MCF 10A (cell line): Measurements from ENCODE around the gene HPCA. TPM values are rescaled to one million over a fixed set of nuclear protein-coding genes. Genes with fewer than 3 reads are reported as not detected.

Experiments used
- BruUV-seq: library from RNA; stranded (reverse); fragments of 400-500 nt; replicated peaks from 2 replicates; lab custom pipeline; 2021; lab: Mats Ljungman, UMichigan
- CTCF ChIA-PET: fragments of 300-600 bp; sonication (Branson Sonifier 250); formaldehyde crosslinking; extraction: SDS; loops from one replicate; lab custom pipeline; 2021; ENCODE audit warnings: antibody characterized with exemption, inconsistent platforms; lab: Yijun Ruan, JAX
- POLR2A ChIA-PET: fragments of 300-600, 350-650 bp; sonication (Branson Sonifier 250); formaldehyde crosslinking; extraction: SDS; loops from one replicate; lab custom pipeline; 2020; ENCODE audit warnings: antibody characterized with exemption, inconsistent platforms; lab: Yijun Ruan, JAX
- DNase-seq: peaks from one replicate; pipeline ENCODE4 v3.0.0-alpha.2; 2018; ENCODE audit not compliant: unreplicated experiment
- H3K27ac Mint-ChIP-seq: one replicate; pipeline ENCODE4 v1.8.0; 2022; ENCODE audit warnings: mild to moderate bottlenecking, low read depth, mixed read lengths; ENCODE audit not compliant: unreplicated experiment
- H3K27me3 Mint-ChIP-seq: one replicate; pipeline ENCODE4 v1.8.0; 2022; ENCODE audit warnings: mixed read lengths; ENCODE audit not compliant: insufficient read depth, unreplicated experiment
- H3K36me3 Mint-ChIP-seq: one replicate; pipeline ENCODE4 v1.8.0; 2022; ENCODE audit warnings: mild to moderate bottlenecking, moderate library complexity, mixed read lengths; ENCODE audit not compliant: insufficient read depth, unreplicated experiment
- H3K4me1 Mint-ChIP-seq: one replicate; pipeline ENCODE4 v1.8.0; 2022; ENCODE audit warnings: mixed read lengths; ENCODE audit not compliant: insufficient read depth, unreplicated experiment
- H3K4me3 Mint-ChIP-seq: one replicate; pipeline ENCODE4 v1.8.0; 2022; ENCODE audit warnings: mild to moderate bottlenecking, moderate library complexity, mixed read lengths; ENCODE audit not compliant: unreplicated experiment
- H3K9me3 Mint-ChIP-seq: one replicate; pipeline ENCODE4 v1.8.0; 2022; ENCODE audit warnings: mixed read lengths; ENCODE audit not compliant: unreplicated experiment
- intact Hi-C: fragments of 100-400 bp; cut with micrococcal nuclease; formaldehyde crosslinking; loops from 2 replicates; pipeline ENCODE4 v1.14.1; 2022
- total RNA-seq: library from RNA; stranded (reverse); gene quantifications from 2 replicates; pipeline ENCODE4 v1.2.3, GENCODE V29; 2022
- TF ChIP-seq, protein P1 (sequence below): fragments of 200-600 bp; IDR thresholded peaks from one replicate; pipeline ENCODE4 v1.8.0; 2022; ENCODE audit warnings: antibody characterized with exemption, mild to moderate bottlenecking; ENCODE audit not compliant: unreplicated experiment

The HPCA gene
- total RNA-seq, 1 experiment from 2014 or later = not detected

DNA sequence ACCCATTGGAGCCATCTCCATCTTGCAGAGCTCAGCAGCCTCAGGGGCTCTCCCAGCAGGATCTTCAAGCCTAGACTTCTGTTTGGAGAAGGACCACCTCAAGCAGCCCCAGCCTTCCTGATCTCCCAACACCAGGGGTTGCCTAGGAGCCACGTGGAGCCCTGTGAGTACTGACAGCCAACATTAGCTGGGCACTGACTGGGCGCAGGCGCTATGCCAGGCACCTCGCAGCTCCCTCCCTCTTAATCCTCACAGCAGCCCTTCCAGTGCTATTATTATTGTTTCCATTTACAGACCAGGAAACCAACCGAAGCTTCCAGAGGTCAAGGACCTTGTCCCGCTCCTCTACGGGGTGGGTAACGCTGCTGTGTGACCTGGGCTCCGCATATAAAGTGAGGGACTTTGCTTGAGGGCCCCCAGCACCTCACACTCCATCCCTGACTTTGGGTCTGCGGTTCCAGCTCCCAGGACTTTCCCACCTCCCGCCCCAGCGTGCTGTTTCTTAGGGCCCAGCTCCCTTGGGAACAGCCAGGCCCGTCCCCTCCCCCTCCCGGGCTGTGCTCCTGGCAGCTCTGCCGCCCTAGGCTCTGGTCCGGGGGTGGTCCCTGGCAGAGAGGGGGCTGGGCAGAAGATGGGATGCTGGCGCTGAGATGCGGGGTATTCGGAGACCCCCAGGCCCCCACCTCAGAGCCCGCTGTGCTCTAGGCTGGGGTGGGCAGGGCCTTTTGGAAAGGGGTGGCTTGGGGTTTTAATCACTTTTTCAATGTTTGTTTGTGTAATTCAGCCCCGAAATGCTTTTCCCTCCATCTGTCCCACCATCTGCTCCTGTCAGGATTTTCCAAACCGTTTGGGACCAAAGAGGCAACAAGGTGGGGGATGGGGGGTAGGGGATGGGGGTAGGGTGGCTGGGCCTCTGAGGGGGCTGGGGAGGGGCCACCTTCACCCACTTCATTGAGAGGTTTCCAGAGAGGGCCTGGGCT, 4.1 kb upstream of the HPCA start:
- CTCF ChIA-PET = interaction anchor here (1.7 kb wide), 1 partner anchor 10 kb away, joined by 3 read pairs; no protein-coding TSS in a partner anchor
- H3K27me3 Mint-ChIP-seq = peaks cover 43% of the 10 kb centered on the region
- H3K4me1 Mint-ChIP-seq = peaks cover 7% of the 10 kb centered on the region
- intact Hi-C loops = no loop called here
- POLR2A ChIA-PET = no interaction called here
- no peaks in the 10 kb centered on the region for H3K9me3 Mint-ChIP-seq
- H3K36me3 Mint-ChIP-seq = no peaks in the 10 kb centered on the region
- TF ChIP-seq, protein P1, sequence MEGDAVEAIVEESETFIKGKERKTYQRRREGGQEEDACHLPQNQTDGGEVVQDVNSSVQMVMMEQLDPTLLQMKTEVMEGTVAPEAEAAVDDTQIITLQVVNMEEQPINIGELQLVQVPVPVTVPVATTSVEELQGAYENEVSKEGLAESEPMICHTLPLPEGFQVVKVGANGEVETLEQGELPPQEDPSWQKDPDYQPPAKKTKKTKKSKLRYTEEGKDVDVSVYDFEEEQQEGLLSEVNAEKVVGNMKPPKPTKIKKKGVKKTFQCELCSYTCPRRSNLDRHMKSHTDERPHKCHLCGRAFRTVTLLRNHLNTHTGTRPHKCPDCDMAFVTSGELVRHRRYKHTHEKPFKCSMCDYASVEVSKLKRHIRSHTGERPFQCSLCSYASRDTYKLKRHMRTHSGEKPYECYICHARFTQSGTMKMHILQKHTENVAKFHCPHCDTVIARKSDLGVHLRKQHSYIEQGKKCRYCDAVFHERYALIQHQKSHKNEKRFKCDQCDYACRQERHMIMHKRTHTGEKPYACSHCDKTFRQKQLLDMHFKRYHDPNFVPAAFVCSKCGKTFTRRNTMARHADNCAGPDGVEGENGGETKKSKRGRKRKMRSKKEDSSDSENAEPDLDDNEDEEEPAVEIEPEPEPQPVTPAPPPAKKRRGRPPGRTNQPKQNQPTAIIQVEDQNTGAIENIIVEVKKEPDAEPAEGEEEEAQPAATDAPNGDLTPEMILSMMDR = no peak
- H3K27ac Mint-ChIP-seq = no peak overlapping the region
- no peak overlapping the region for H3K4me3 Mint-ChIP-seq
- no peak for DNase-seq
- BruUV-seq = no TSS peak

DNA sequence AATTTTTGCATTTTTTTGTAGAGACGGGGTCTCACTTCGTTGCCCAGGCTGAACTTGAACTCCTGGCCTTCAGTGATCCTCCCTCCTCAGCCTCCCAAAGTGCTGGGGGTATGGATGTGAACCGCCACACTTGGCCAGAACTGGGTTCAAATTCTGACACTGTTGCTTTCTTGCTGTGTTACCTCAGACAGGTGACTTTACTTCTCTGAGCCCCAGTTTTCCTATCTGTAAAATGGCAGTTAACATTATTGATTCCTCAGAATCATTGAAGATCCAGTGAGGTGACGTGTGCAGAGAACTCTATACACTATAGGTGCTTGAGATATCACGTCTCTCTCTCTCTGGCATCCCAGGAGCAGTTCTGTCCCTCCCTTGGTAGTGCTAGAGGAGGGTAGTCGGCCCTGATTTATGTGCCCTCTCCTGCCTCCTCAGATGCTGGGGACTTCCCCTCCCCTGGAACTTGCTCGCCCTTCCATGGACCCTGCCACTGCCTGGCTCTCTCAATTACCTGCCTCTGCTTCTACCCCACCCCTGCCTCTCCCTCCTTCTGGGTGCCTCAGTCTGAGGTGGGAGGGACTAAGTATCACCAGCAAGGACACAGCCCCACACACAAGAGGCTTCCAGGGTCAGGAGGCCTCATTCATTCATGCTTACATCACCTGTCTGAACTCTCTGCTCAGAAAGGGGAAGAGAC, 2.8 kb upstream of the HPCA start:
- intact Hi-C loops = no loop called here
- BruUV-seq = no TSS peak
- POLR2A ChIA-PET = no interaction called here
- no peak for DNase-seq
- H3K27me3 Mint-ChIP-seq = peaks cover 51% of the 10 kb centered on the region
- H3K27ac Mint-ChIP-seq = no peak overlapping the region
- H3K36me3 Mint-ChIP-seq = no peaks in the 10 kb centered on the region
- H3K9me3 Mint-ChIP-seq = no peaks in the 10 kb centered on the region
- H3K4me3 Mint-ChIP-seq = no peak overlapping the region
- H3K4me1 Mint-ChIP-seq = no peaks in the 10 kb centered on the region
- CTCF ChIA-PET = no interaction called here
- TF ChIP-seq, protein P1 = no peak

GRCh38 chr1:32884032-32884372, 2.3 kb upstream of the HPCA start:
- Mint-ChIP-seq H3K4me3 (no peak overlapping the region), H3K27ac (no peak overlapping the region), H3K27me3 (peaks cover 51% of the 10 kb centered on the region), H3K9me3 (no peaks in the 10 kb centered on the region), H3K36me3 (no peaks in the 10 kb centered on the region), H3K4me1 (no peaks in the 10 kb centered on the region)
- ChIA-PET POLR2A (no interaction called here), CTCF (no interaction called here)
- TF ChIP-seq, protein P1 = no peak
- intact Hi-C loops = no loop called here
- BruUV-seq = no TSS peak
- no peak for DNase-seq

DNA sequence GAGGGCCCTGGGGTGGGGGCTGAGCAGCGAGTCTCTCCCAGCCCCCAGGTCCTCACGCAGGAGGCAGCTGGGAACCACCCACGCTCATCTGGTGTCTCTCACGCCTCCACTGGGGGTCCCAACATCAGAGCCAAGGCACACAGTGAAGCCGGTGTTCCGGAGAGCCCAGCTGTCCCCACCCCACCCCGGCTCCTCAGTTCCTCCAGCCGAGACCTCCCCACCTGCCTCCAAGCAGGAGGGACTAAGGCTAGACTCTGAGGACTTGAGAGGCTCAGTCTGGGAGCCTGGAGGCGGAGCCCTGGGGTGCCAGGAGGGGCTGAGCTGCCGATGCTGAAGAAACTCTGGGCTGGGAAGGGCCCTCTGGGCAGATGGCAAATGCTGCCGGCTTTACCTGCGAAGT, 1.6 kb upstream of the HPCA start:
- ChIA-PET POLR2A (interaction anchor here (0.6 kb wide), 1 partner anchor 170 kb away, joined by 3 read pairs; no protein-coding TSS in a partner anchor), CTCF (interaction anchor here (0.9 to 1.7 kb wide), 2 partner anchors 12 to 172 kb away, joined by 4 to 7 read pairs; no protein-coding TSS in a partner anchor)
- Mint-ChIP-seq H3K36me3 (no peaks in the 10 kb centered on the region), H3K4me3 (no peak overlapping the region), H3K27me3 (peaks cover 52% of the 10 kb centered on the region), H3K9me3 (no peaks in the 10 kb centered on the region), H3K27ac (no peak overlapping the region), H3K4me1 (no peaks in the 10 kb centered on the region)
- BruUV-seq = no TSS peak
- TF ChIP-seq, protein P1 = no peak
- no peak for DNase-seq
- intact Hi-C loops = no loop called here
